HG03103 (cell line): ENCODE data around the gene JAKMIP2.
A peak's percentile ranks its signal among the peaks of the same experiment; 100 is the strongest.
"Not testable (repeated sequence)": the region's sequence is repeated elsewhere in the genome, so short reads cannot be mapped to it uniquely, and the experiment has no call there.

Source experiments
- ATAC-seq: cut with Tn5 transposase; IDR thresholded peaks from one replicate; pipeline ENCODE4 v1.9.1; 2021; ENCODE audit warnings: low read depth; ENCODE audit not compliant: unreplicated experiment

The JAKMIP2 gene

GRCh38 chr5:147621016-147621415 lies 161.5 kb downstream of the JAKMIP2 start:
- ATAC-seq, result no peak

GRCh38 chr5:147619281-147619878 lies 163.1 kb downstream of the JAKMIP2 start:
- ATAC-seq, result no peak

GRCh38 chr5:147617711-147618350 lies 164.7 kb downstream of the JAKMIP2 start:
- no peak for ATAC-seq

- ATAC-seq, result no peak
Measured at GRCh38 chr5:147617191-147617606, 165.3 kb downstream of the JAKMIP2 start.

- ATAC-seq, result no peak
Measured at GRCh38 chr5:147616421-147616820, 166.1 kb downstream of the JAKMIP2 start.

- no peak for ATAC-seq
Measured at GRCh38 chr5:147613359-147613758, 169.2 kb downstream of the JAKMIP2 start.

GRCh38 chr5:147611483-147611882 lies 171.0 kb downstream of the JAKMIP2 start:
- no peak for ATAC-seq

GRCh38 chr5:147610798-147611197 lies 171.7 kb downstream of the JAKMIP2 start:
- no peak for ATAC-seq

- ATAC-seq, result no peak
Measured at GRCh38 chr5:147601652-147602051, 180.9 kb downstream of the JAKMIP2 start.

- ATAC-seq, result no peak
Measured at GRCh38 chr5:147591120-147591519, 191.4 kb downstream of the JAKMIP2 start.

- no peak for ATAC-seq
Measured at GRCh38 chr5:147590096-147590495, 192.4 kb downstream of the JAKMIP2 start.

- no peak for ATAC-seq
Measured at GRCh38 chr5:147586832-147587231, 195.7 kb downstream of the JAKMIP2 start.

- ATAC-seq, result no peak
Measured at GRCh38 chr5:147586221-147586620, 196.3 kb downstream of the JAKMIP2 start.

- ATAC-seq, result not testable (repeated sequence)
Measured at GRCh38 chr5:147582272-147582671, 200.3 kb downstream of the JAKMIP2 start.

- not testable (repeated sequence) for ATAC-seq
Measured at GRCh38 chr5:147580418-147580817, 202.1 kb downstream of the JAKMIP2 start.

GRCh38 chr5:147578228-147579024 lies 204.1 kb downstream of the JAKMIP2 start:
- ATAC-seq, result no peak

- ATAC-seq, result peak; percentile 89
Measured at GRCh38 chr5:147576646-147577535, 205.6 kb downstream of the JAKMIP2 start.

GRCh38 chr5:147575598-147575997 lies 206.9 kb downstream of the JAKMIP2 start:
- no peak for ATAC-seq

GRCh38 chr5:147573211-147573610 lies 209.3 kb downstream of the JAKMIP2 start:
- ATAC-seq, result no peak

- ATAC-seq, result no peak
Measured at GRCh38 chr5:147568710-147569406, 213.7 kb downstream of the JAKMIP2 start.
